GM13977 (cell line): Measurements from ENCODE around the gene SLC25A44.
A peak's percentile ranks its signal among the peaks of the same experiment; 100 is the strongest.

Experiments used
- DNase-seq: peaks from one replicate; pipeline ENCODE4 v3.0.0; 2012; ENCODE audit warnings: low spot score
- in situ Hi-C: fragments of 300-500 bp; cut with MboI; formaldehyde crosslinking; loops from one replicate; pipeline ENCODE4 v1.12.0; 2022; ENCODE audit warnings: low sequenced_read_pairs, low pct_unique_long_range_greater_than_20kb, mixed read lengths, inconsistent platforms; ENCODE audit not compliant: unreplicated experiment
- TF ChIP-seq, protein P1 (sequence below): IDR thresholded peaks from 2 replicates; pipeline ENCODE4 v1.5.1; 2012; ENCODE audit warnings: mild to moderate bottlenecking, control low read depth; ENCODE audit not compliant: insufficient read depth; ENCODE audit errors: extremely low read depth, missing control alignments

The SLC25A44 gene

DNA sequence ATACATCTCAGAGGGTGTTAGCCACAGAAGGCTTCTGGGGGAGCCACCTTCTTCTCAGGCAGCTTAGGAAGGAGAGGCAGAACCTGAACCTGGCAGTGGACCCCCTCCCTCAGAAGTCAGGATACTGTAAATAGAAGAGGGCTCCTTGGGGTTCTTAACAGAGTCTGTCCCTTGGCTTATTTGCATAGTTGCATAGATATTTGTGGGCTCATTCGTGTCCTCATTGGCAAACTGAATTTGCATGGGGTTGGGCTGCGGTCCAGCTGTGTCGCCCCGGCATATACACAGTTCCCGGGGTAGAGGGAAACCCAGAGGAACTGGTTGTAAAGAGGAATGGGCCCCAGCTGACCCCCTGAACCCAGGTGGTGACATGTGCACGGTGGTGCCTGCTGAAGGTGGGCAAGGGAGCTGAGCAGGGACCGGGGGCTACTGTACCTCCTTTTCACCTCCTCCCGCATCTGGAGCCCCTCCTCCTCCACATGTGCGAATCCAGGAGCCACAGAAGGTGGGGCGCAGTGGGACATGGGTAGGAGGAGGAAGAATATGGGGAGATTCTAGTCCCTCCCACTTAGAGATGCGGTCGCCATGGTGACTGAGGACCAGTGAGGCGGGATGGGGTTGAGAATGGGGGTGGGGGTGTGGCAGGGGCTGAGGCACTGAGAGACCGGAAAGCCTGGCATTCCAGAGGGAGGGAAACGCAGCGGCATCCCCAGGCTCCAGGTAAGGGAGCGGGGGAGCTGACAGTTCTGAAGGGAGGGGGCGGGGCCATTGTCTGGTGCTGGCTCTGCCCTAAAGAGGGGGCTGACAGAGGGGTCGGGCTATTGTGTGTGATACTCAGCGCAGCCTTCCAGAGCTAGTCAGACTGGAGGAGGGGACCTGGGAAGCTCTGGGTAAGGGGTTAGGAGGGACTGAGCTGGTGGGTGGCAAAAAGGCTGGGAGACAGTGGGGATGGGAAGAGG lies 44.3 kb upstream of the SLC25A44 start:
- TF ChIP-seq, protein P1, sequence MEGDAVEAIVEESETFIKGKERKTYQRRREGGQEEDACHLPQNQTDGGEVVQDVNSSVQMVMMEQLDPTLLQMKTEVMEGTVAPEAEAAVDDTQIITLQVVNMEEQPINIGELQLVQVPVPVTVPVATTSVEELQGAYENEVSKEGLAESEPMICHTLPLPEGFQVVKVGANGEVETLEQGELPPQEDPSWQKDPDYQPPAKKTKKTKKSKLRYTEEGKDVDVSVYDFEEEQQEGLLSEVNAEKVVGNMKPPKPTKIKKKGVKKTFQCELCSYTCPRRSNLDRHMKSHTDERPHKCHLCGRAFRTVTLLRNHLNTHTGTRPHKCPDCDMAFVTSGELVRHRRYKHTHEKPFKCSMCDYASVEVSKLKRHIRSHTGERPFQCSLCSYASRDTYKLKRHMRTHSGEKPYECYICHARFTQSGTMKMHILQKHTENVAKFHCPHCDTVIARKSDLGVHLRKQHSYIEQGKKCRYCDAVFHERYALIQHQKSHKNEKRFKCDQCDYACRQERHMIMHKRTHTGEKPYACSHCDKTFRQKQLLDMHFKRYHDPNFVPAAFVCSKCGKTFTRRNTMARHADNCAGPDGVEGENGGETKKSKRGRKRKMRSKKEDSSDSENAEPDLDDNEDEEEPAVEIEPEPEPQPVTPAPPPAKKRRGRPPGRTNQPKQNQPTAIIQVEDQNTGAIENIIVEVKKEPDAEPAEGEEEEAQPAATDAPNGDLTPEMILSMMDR = no peak
- in situ Hi-C loops = loop anchor here (10.0 kb wide), 1 partner anchor 75 kb away; no protein-coding TSS in a partner anchor
- DNase-seq = peak; percentile 71

DNA sequence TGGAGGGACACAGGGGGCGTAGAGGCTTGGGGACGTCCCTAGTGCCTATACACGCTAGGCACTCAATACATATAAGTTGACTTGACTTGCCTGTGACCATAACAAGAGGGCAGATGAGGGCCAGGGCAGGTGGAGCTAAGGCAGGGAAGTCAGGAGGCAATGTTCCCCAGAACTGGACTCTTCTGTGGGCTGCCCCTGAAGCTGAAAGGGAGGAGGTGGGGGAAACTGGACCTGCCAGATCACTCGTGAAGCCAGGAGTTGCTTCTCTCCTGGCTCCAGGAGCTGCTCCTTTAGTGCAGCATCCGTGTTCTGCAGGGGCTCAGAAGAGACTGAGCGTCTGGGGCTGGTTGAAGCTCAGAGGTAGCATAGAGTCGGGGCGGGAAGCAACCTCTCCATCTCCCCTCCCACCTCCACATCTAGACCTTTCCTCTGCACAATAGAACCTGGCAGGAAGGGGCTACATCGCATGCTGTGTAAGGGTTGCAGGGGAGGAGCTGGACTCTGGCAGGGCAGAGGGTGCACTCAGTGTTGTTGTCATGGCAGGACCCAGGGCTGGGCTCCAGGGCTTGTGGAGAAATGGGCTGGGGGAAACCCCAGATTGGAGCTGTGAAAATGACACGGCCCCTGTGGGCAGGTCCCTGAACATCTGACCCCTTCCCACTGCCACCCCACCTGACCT lies 43.4 kb upstream of the SLC25A44 start:
- in situ Hi-C loops = no loop called here
- no peak for DNase-seq
- TF ChIP-seq, protein P1 = no peak

DNA sequence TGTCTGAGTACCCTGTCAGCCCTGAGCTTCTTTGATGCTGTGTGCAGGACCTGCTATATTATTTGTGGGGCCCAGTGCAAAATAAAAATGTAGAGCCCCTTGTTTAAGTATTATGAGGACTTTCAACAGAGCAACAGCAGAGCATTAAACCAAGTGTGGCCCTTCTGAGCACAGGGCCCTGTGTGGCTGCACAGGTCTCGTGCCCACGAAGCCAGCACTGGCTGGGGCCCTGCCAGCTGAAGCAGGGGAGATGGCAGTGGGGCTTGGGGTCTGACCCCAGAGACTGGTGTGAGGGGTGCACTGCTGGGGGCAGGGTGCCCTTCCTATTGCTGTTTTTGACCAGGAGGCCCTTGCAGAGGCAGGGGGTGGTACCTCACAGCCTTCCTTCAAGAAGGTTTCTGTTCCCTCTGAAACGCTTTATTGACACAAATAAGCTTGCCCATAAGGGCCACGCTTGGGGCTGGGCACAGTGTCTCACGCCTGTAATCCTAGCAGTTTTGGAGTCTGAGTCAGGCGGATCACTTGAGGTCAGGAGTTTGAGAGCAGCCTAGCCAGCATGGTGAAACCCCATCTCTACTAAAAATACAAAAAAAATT lies 42.7 kb upstream of the SLC25A44 start:
- DNase-seq = no peak
- TF ChIP-seq, protein P1 = no peak
- in situ Hi-C loops = no loop called here

DNA sequence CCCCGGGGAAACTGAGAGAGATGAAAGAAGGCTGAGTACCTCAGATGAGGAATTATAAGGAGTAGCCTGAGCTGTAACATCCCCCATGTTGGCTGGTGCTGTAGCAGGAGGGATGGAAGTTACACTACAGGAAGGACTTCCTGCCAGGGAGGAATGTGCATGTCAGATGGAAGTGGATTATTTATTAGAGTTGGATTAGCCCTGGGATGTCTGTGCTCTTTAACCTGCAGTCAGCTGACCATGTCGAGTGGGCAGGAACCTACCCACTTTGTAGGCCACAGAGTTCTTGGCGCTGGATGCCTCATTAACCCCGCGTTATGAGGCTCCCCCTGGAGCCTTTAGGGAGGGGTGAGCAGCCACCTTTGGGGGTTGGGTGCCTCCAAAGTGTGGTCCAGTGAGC lies 41.3 kb upstream of the SLC25A44 start:
- DNase-seq = no peak
- TF ChIP-seq, protein P1 = no peak
- in situ Hi-C loops = no loop called here

DNA sequence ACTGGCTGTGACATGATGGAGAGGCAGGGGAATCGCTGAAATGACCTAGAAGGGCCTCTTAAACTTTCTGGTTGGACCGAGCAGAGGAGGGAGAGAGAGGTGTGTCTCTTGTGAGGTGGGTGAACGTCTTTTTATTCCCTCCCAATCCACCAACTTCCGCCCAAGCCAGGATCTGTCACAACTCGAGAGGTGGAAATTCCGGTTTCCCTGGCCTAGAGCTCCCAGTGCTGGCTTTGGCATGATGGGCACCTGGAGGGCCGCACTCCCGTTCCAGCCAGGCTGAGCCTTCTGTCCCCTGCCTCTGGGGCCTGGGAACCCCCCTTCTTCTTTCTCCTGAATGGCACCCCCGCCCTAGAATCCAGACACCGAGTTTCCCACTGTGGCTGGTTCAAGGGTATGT lies 40.5 kb upstream of the SLC25A44 start, which contains the start of gene SEMA4A:
Gene SEMA4A (plus strand): TSS at position 224 of the 400 bp plus-strand sequence. CDS start 994 bp downstream, outside the sequence.
- TF ChIP-seq, protein P1 = no peak
- in situ Hi-C loops = no loop called here
- DNase-seq = no peak

DNA sequence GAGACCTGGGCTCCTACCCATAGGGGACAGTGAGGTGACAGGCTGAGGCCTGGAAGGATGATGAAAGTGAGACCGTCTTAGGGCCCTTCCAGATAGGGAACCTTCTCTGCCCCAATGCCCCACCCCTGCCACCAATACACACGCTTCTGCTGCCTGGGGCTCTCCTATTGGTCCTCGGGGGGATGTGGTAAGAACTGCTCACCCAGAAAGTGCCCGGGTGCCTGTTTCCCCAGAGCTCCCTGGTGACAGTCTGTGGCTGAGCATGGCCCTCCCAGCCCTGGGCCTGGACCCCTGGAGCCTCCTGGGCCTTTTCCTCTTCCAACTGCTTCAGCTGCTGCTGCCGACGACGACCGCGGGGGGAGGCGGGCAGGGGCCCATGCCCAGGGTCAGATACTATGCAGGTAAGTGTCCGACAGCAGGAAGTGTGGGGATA lies 39.6 kb upstream of the SLC25A44 start:
- TF ChIP-seq, protein P1 = no peak
- peak; percentile 79 for DNase-seq
- in situ Hi-C loops = no loop called here
